WTC11 (cell line): Measurements from ENCODE around the gene SLC9A3. TPM values are rescaled to one million over a fixed set of nuclear protein-coding genes. Genes with fewer than 3 reads are reported as not detected.

Experiments
- ATAC-seq: fragments of 200-7000 bp; cut with Tn5 transposase; 2 replicates; pipeline ENCODE4 v1.10.0; 2021; ENCODE audit warnings: mild to moderate bottlenecking, moderate library complexity
- CTCF ChIA-PET: fragments of 300-600 bp; sonication (Branson Sonifier 250); formaldehyde crosslinking; loops from one replicate; lab custom pipeline; 2021; ENCODE audit warnings: antibody characterized with exemption; lab: Charles Lee
- POLR2A ChIA-PET: fragments of 350-600 bp; sonication (Branson Sonifier 250); formaldehyde crosslinking; loops from one replicate; lab custom pipeline; 2021; ENCODE audit warnings: antibody characterized with exemption; lab: Charles Lee
- DNase-seq: peaks from one replicate; pipeline ENCODE4 v3.0.0; 2021; ENCODE audit warnings: low spot score
- H3K27ac Mint-ChIP-seq: 2 replicates; pipeline ENCODE4 v1.8.0; 2021; ENCODE audit warnings: mixed read lengths
- H3K27me3 Mint-ChIP-seq: 2 replicates; pipeline ENCODE4 v1.8.0; 2021; ENCODE audit warnings: low read depth, mild to moderate bottlenecking, moderate library complexity, mixed read lengths
- H3K36me3 Mint-ChIP-seq: 2 replicates; pipeline ENCODE4 v1.8.0; 2021; ENCODE audit warnings: mixed read lengths
- H3K4me1 Mint-ChIP-seq: 2 replicates; pipeline ENCODE4 v1.8.0; 2022; ENCODE audit warnings: mixed read lengths
- H3K4me3 Mint-ChIP-seq: 2 replicates; pipeline ENCODE4 v1.8.0; 2021; ENCODE audit warnings: mild to moderate bottlenecking, moderate library complexity, mixed read lengths
- H3K9me3 Mint-ChIP-seq: 2 replicates; pipeline ENCODE4 v1.8.0; 2021; ENCODE audit warnings: mixed read lengths
- AR ChIP-seq: fragments of 250-450 bp; sonication (Bioruptor Pico); IDR thresholded peaks from 2 replicates; pipeline ENCODE4 v1.9.0; 2021; ENCODE audit warnings: mild to moderate bottlenecking
- EMX1 ChIP-seq: fragments of 250-450 bp; sonication (Bioruptor Pico); IDR thresholded peaks from 2 replicates; pipeline ENCODE4 v1.8.0; 2021; ENCODE audit warnings: mild to moderate bottlenecking
- NR2C2 ChIP-seq: sonication (generic); formaldehyde crosslinking; IDR thresholded peaks from 2 replicates; pipeline ENCODE4 v1.8.0; 2022; ENCODE audit warnings: mild to moderate bottlenecking, missing genetic modification reagents
- PRDM15 ChIP-seq: sonication (generic); formaldehyde crosslinking; IDR thresholded peaks from 2 replicates; pipeline ENCODE4 v1.8.0; 2022; ENCODE audit warnings: missing genetic modification reagents
- SMAD3 ChIP-seq: sonication (generic); formaldehyde crosslinking; IDR thresholded peaks from 2 replicates; pipeline ENCODE4 v1.8.0; 2022; ENCODE audit warnings: missing genetic modification reagents, mild to moderate bottlenecking, borderline replicate concordance
- STAT6 ChIP-seq: sonication (generic); formaldehyde crosslinking; conservative IDR thresholded peaks from 2 replicates; pipeline ENCODE4 v1.8.1; 2023; ENCODE audit warnings: mild to moderate bottlenecking, low read depth, missing genetic modification reagents, moderate library complexity
- ZNF138 ChIP-seq: sonication (generic); formaldehyde crosslinking; conservative IDR thresholded peaks from 2 replicates; pipeline ENCODE4 v1.8.1; 2022; ENCODE audit warnings: mild to moderate bottlenecking, moderate library complexity, missing genetic modification reagents
- ZNF423 ChIP-seq: fragments of 250-450 bp; sonication (Bioruptor Pico); IDR thresholded peaks from 2 replicates; pipeline ENCODE4 v2.1.2; 2022; ENCODE audit warnings: mild to moderate bottlenecking, moderate library complexity
- total RNA-seq: library from RNA; stranded (reverse); gene quantifications from 3 replicates; pipeline ENCODE4 v1.2.3, GENCODE V29; 2021
- TF ChIP-seq, protein P1 (sequence below): fragments of 200-600 bp; IDR thresholded peaks from 2 replicates; pipeline ENCODE4 v1.8.0; 2022; ENCODE audit warnings: antibody characterized with exemption
- TF ChIP-seq, protein P2 (sequence below): sonication (generic); formaldehyde crosslinking; IDR thresholded peaks from 2 replicates; pipeline ENCODE4 v1.8.0; 2023; ENCODE audit warnings: missing genetic modification reagents
- TF ChIP-seq, protein P3 (sequence below): sonication (generic); formaldehyde crosslinking; IDR thresholded peaks from 2 replicates; pipeline ENCODE4 v1.8.1; 2023; ENCODE audit warnings: mild to moderate bottlenecking, moderate library complexity, missing genetic modification reagents

SLC9A3 gene
- total RNA-seq, 1 experiment from 2014 or later = 1.6 TPM

- ATAC-seq (peak; percentile 26; the same call in 1 of the 2 replicates), DNase-seq (peak; percentile 13)
- Mint-ChIP-seq H3K9me3 (peaks cover 4% of the 10 kb centered on the region), H3K4me1 (peaks cover 14% of the 10 kb centered on the region), H3K27me3 (peaks cover under 1% of the 10 kb centered on the region), H3K4me3 (no peak overlapping the region), H3K27ac (no peak overlapping the region), H3K36me3 (peaks cover 53% of the 10 kb centered on the region)
- POLR2A ChIA-PET = no interaction called here
- no peak for TF ChIP-seq STAT6 (CRISPR knock-in tag)
- no peak for TF ChIP-seq AR (CRISPR knock-in tag)
- TF ChIP-seq PRDM15 (CRISPR knock-in tag) = no peak
- TF ChIP-seq, protein P1, sequence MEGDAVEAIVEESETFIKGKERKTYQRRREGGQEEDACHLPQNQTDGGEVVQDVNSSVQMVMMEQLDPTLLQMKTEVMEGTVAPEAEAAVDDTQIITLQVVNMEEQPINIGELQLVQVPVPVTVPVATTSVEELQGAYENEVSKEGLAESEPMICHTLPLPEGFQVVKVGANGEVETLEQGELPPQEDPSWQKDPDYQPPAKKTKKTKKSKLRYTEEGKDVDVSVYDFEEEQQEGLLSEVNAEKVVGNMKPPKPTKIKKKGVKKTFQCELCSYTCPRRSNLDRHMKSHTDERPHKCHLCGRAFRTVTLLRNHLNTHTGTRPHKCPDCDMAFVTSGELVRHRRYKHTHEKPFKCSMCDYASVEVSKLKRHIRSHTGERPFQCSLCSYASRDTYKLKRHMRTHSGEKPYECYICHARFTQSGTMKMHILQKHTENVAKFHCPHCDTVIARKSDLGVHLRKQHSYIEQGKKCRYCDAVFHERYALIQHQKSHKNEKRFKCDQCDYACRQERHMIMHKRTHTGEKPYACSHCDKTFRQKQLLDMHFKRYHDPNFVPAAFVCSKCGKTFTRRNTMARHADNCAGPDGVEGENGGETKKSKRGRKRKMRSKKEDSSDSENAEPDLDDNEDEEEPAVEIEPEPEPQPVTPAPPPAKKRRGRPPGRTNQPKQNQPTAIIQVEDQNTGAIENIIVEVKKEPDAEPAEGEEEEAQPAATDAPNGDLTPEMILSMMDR = peak; percentile 41; the same call in 1 of the 2 replicates
- CTCF ChIA-PET = interaction anchor here (0.6 to 3.7 kb wide), 67 partner anchors 9 to 502 kb away, joined by 3 to 33 read pairs (median 4); partner anchors contain the start of genes CCDC127, PDCD6, SDHA and SLC9A3
These were observed 77.4 kb downstream of the SLC9A3 start for GRCh38 chr5:446883-447263.

- CTCF ChIA-PET = interaction anchor here (0.6 to 3.7 kb wide), 66 partner anchors 9 to 502 kb away, joined by 3 to 33 read pairs (median 4); partner anchors contain the start of genes CCDC127, SDHA and SLC9A3
- Mint-ChIP-seq H3K27ac (peak overlapping the region; percentile 60; the same call in 1 of the 2 replicates), H3K4me1 (peaks cover 16% of the 10 kb centered on the region), H3K27me3 (peaks cover 5% of the 10 kb centered on the region), H3K9me3 (no peaks in the 10 kb centered on the region), H3K4me3 (no peak overlapping the region), H3K36me3 (peaks cover 47% of the 10 kb centered on the region)
- no peak for ATAC-seq
- POLR2A ChIA-PET = no interaction called here
- no peak for DNase-seq
- TF ChIP-seq PRDM15 (CRISPR knock-in tag) (no peak), NR2C2 (CRISPR knock-in tag) (no peak), ZNF138 (CRISPR knock-in tag) (no peak), ZNF423 (no peak), SMAD3 (CRISPR knock-in tag) (no peak), EMX1 (CRISPR knock-in tag) (no peak)
- TF ChIP-seq, protein P2, sequence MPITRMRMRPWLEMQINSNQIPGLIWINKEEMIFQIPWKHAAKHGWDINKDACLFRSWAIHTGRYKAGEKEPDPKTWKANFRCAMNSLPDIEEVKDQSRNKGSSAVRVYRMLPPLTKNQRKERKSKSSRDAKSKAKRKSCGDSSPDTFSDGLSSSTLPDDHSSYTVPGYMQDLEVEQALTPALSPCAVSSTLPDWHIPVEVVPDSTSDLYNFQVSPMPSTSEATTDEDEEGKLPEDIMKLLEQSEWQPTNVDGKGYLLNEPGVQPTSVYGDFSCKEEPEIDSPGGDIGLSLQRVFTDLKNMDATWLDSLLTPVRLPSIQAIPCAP (CRISPR knock-in tag) = no peak
- TF ChIP-seq, protein P1 = no peak
- TF ChIP-seq, protein P3, sequence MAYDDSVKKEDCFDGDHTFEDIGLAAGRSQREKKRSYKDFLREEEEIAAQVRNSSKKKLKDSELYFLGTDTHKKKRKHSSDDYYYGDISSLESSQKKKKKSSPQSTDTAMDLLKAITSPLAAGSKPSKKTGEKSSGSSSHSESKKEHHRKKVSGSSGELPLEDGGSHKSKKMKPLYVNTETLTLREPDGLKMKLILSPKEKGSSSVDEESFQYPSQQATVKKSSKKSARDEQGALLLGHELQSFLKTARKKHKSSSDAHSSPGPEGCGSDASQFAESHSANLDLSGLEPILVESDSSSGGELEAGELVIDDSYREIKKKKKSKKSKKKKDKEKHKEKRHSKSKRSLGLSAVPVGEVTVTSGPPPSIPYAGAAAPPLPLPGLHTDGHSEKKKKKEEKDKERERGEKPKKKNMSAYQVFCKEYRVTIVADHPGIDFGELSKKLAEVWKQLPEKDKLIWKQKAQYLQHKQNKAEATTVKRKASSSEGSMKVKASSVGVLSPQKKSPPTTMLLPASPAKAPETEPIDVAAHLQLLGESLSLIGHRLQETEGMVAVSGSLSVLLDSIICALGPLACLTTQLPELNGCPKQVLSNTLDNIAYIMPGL = no peak
These were observed 78.0 kb downstream of the SLC9A3 start for GRCh38 chr5:446066-446882.
